ENCODE data around the gene ARHGAP22. TPM values are rescaled to one million over a fixed set of nuclear protein-coding genes. Genes with fewer than 3 reads are reported as not detected.

The ARHGAP22 gene
- total RNA-seq, 2 donors from 2014 or later, result 4.4 to 8.6 TPM

DNA sequence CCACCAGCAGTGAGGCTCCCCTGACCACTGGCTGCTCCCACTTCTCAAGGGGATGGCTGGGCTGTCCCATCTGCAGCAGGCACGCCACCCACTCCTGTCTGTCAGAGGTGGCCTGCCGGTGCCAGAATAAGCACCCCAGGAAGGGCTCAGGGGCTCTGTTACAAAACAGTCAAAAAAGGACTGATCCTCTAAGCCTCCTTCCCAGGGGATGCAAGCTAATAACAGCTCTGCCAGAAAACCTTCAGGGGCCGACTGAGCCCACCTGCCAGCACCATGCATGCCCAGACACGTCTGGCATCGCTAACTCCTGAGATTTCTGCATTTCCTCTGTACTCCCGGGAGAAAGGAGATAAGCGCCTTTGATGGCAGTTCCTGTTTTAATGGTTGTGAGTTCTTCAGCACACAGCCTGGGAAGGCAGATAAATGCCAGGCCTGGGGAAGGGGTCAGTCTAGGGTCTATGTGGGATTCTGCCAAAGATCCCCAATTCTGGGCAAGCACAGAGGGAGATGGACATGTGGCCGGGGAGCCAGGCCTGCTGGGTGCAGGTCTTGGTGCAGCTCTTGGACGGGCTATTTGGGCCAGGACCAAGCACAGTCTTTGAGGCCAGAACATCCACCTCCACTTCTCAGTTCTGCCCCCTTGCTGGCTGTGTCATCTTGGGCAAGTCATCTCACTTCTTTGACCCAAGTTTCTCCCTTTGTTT is 128.4 kb downstream of the ARHGAP22 start:
- DNase-seq (ENCODE audit: low spot score), result no peak
- intact Hi-C loops (cut with DNase I), result no loop called here

DNA sequence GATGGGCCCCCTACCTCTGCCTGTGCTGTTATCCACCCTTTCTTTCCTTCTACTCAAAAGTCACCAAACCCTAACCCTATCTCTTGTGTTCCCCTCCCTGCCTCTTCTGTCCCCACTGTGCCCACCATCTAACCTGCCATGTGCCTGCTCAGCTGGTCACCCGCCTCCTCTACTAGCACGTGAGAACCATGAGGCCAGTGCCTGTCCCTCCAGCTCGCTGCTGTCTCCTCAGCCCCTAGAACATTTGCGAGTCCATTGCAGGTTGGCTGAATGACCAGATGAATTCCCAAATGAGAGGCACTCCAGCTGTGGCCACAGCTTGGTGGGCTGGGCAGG is 129.0 kb downstream of the ARHGAP22 start:
- no peak for DNase-seq (ENCODE audit: low spot score)
- no peaks in the 10 kb centered on the region for H3K4me1 ChIP-seq (replicated peaks)
- no peak overlapping the region for H3K27ac ChIP-seq
- H3K27me3 ChIP-seq (replicated peaks; ENCODE audit: insufficient read depth), result no peaks in the 10 kb centered on the region
- no peaks in the 10 kb centered on the region for H3K9me3 ChIP-seq
- 68% methylated on average over 4 of the region's 4 CpGs for WGBS
- TF ChIP-seq POLR2A (IDR thresholded peaks at IDR 0.05), result no peak
- TF ChIP-seq, protein P1, sequence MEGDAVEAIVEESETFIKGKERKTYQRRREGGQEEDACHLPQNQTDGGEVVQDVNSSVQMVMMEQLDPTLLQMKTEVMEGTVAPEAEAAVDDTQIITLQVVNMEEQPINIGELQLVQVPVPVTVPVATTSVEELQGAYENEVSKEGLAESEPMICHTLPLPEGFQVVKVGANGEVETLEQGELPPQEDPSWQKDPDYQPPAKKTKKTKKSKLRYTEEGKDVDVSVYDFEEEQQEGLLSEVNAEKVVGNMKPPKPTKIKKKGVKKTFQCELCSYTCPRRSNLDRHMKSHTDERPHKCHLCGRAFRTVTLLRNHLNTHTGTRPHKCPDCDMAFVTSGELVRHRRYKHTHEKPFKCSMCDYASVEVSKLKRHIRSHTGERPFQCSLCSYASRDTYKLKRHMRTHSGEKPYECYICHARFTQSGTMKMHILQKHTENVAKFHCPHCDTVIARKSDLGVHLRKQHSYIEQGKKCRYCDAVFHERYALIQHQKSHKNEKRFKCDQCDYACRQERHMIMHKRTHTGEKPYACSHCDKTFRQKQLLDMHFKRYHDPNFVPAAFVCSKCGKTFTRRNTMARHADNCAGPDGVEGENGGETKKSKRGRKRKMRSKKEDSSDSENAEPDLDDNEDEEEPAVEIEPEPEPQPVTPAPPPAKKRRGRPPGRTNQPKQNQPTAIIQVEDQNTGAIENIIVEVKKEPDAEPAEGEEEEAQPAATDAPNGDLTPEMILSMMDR (IDR thresholded peaks at IDR 0.05), result no peak
- TF ChIP-seq POLR2AphosphoS5 (IDR thresholded peaks at IDR 0.05), result no peak
- no peaks in the 10 kb centered on the region for H3K36me3 ChIP-seq
- intact Hi-C loops (cut with DNase I), result no loop called here
- H3K4me3 ChIP-seq, result no peak overlapping the region

More for the DNA sequence above, 128.4 kb downstream of the ARHGAP22 start:
- no peaks in the 10 kb centered on the region for H3K9me3 ChIP-seq
- 37% methylated on average over 9 of the region's 9 CpGs for WGBS
- no peak overlapping the region for H3K4me3 ChIP-seq
- no peak overlapping the region for H3K27ac ChIP-seq
- TF ChIP-seq POLR2A (IDR thresholded peaks at IDR 0.05) (no peak), POLR2AphosphoS5 (IDR thresholded peaks at IDR 0.05) (no peak)
- TF ChIP-seq, protein P1 (IDR thresholded peaks at IDR 0.05), result no peak
- H3K27me3 ChIP-seq (replicated peaks; ENCODE audit: insufficient read depth), result no peaks in the 10 kb centered on the region
- no peaks in the 10 kb centered on the region for H3K36me3 ChIP-seq
- no peaks in the 10 kb centered on the region for H3K4me1 ChIP-seq (replicated peaks)

DNA sequence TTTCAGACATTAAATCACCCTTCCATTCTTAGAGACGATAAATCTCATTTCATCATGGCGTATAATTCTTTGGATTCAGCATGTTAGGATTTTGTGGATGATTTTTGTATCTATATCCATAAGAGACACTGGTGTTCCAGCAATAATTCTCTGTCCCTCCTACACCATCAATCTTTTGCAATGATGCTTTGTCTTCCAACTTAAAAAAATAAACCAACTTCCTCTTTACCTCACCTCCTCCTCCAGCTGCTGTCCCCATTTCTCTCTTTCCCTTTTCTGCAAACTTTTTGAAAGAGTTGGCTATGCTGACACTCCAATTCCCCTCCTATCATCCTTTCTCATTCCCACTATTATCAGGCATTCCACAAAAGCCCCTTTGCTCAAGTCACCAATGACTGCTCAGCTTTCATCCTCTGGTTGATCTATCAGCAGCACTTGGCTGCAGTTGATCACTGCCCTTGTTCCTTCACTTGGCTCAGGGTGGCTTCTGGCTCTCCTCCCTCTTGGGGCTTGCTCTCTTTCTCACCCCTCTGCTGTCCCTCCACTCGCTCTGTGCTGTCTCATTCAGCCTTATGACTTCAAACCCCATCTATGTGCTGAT is 130.0 kb downstream of the ARHGAP22 start:
- Histone ChIP-seq H3K36me3 (no peaks in the 10 kb centered on the region), H3K4me1 (replicated peaks) (no peaks in the 10 kb centered on the region), H3K9me3 (no peaks in the 10 kb centered on the region), H3K27ac (no peak overlapping the region), H3K27me3 (replicated peaks; ENCODE audit: insufficient read depth) (no peaks in the 10 kb centered on the region), H3K4me3 (no peak overlapping the region)
- intact Hi-C loops (cut with DNase I), result no loop called here
- no peak for TF ChIP-seq POLR2AphosphoS5 (IDR thresholded peaks at IDR 0.05)
- TF ChIP-seq POLR2A (IDR thresholded peaks at IDR 0.05), result no peak
- TF ChIP-seq, protein P1 (IDR thresholded peaks at IDR 0.05), result no peak
- no peak for DNase-seq (ENCODE audit: low spot score)
- WGBS, result 98% methylated on average over 3 of the region's 3 CpGs

DNA sequence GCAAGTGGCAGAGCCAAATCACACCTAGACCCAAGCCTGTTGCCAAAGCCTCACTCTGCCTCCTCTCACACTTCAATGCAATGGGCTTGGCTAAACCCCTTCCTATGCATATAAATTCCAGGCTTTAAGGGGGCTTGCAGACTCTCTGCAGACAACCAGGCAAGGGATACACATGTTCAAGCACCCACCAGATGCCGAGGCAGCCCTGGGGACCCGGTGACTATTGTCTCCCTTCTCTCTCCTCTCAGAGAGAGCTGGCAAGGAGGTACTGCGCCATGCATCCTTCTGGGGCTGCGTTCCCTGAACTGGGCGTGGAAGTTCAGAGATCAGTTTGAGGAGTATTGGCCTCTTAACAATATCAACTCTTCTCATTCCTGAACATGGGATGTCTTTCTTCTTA is 131.2 kb downstream of the ARHGAP22 start:
- Histone ChIP-seq H3K4me3 (no peak overlapping the region), H3K36me3 (no peaks in the 10 kb centered on the region), H3K27ac (no peak overlapping the region), H3K27me3 (replicated peaks; ENCODE audit: insufficient read depth) (no peaks in the 10 kb centered on the region), H3K4me1 (replicated peaks) (no peaks in the 10 kb centered on the region), H3K9me3 (no peaks in the 10 kb centered on the region)
- DNase-seq (ENCODE audit: low spot score), result no peak
- TF ChIP-seq POLR2AphosphoS5 (IDR thresholded peaks at IDR 0.05) (no peak), POLR2A (IDR thresholded peaks at IDR 0.05) (no peak)
- TF ChIP-seq, protein P1 (IDR thresholded peaks at IDR 0.05), result no peak
- WGBS, result 97% methylated on average over 5 of the region's 5 CpGs
- intact Hi-C loops (cut with DNase I), result no loop called here
